Measurements from ENCODE around the gene DDX39A.
"Not testable (repeated sequence)": the region's sequence is repeated elsewhere in the genome, so short reads cannot be mapped to it uniquely, and the experiment has no call there.

The DDX39A gene

GRCh38 chr19:14385492-14385891, 33.6 kb downstream of the DDX39A start:
- no peak for DNase-seq (ENCODE audit: low read depth)

- DNase-seq (ENCODE audit: low read depth) = peak; percentile 61
Measured at GRCh38 chr19:14383661-14384555, 35.2 kb downstream of the DDX39A start.

GRCh38 chr19:14381689-14382474, 37.3 kb downstream of the DDX39A start:
- no peak for DNase-seq (ENCODE audit: low read depth)

- DNase-seq (ENCODE audit: low read depth) = no peak
Measured at GRCh38 chr19:14379294-14380065, 39.7 kb downstream of the DDX39A start.

GRCh38 chr19:14378890-14379289, 40.3 kb downstream of the DDX39A start:
- no peak for DNase-seq (ENCODE audit: low read depth)

GRCh38 chr19:14377883-14378328, 41.2 kb downstream of the DDX39A start:
- DNase-seq (ENCODE audit: low read depth) = no peak

- no peak for DNase-seq (ENCODE audit: low read depth)
Measured at GRCh38 chr19:14375582-14376291, 43.4 kb downstream of the DDX39A start.

- no peak for DNase-seq (ENCODE audit: low read depth)
Measured at GRCh38 chr19:14375055-14375581, 44.0 kb downstream of the DDX39A start.

- DNase-seq (ENCODE audit: low read depth) = not testable (repeated sequence)
Measured at GRCh38 chr19:14374313-14374712, 44.8 kb downstream of the DDX39A start.

- not testable (repeated sequence) for DNase-seq (ENCODE audit: low read depth)
Measured at GRCh38 chr19:14372384-14373077, 46.6 kb downstream of the DDX39A start.

GRCh38 chr19:14371301-14371821, 47.8 kb downstream of the DDX39A start:
- DNase-seq (ENCODE audit: low read depth) = no peak

GRCh38 chr19:14370940-14371280, 48.2 kb downstream of the DDX39A start:
- DNase-seq (ENCODE audit: low read depth) = no peak

GRCh38 chr19:14370169-14370939, 48.8 kb downstream of the DDX39A start:
- no peak for DNase-seq (ENCODE audit: low read depth)

GRCh38 chr19:14369399-14370168, 49.6 kb downstream of the DDX39A start:
- peak; percentile 83 for DNase-seq (ENCODE audit: low read depth)

GRCh38 chr19:14368011-14368513, 51.1 kb downstream of the DDX39A start:
- DNase-seq (ENCODE audit: low read depth) = no peak

GRCh38 chr19:14367016-14367415, 52.1 kb downstream of the DDX39A start:
- DNase-seq (ENCODE audit: low read depth) = no peak

- peak; percentile 74 for DNase-seq (ENCODE audit: low read depth)
Measured at GRCh38 chr19:14366529-14366928, 52.6 kb downstream of the DDX39A start.

- not testable (repeated sequence) for DNase-seq (ENCODE audit: low read depth)
Measured at GRCh38 chr19:14364098-14364443, 55.1 kb downstream of the DDX39A start.

All from activated T-cell treated with anti-CD3 and anti-CD28 coated beads for 24 hours (primary cell).